GM12872 (cell line): ENCODE data around the gene PYDC1.

Source experiments
- TF ChIP-seq, protein P1 (sequence below): IDR thresholded peaks from 3 replicates; pipeline ENCODE4 v1.5.1; 2011; ENCODE audit warnings: low read depth, mild to moderate bottlenecking, low read length, moderate library complexity; ENCODE audit not compliant: insufficient read depth

Gene PYDC1

GRCh38 chr16:31251435-31251834 lies 34.5 kb upstream of the PYDC1 start:
- TF ChIP-seq, protein P1, sequence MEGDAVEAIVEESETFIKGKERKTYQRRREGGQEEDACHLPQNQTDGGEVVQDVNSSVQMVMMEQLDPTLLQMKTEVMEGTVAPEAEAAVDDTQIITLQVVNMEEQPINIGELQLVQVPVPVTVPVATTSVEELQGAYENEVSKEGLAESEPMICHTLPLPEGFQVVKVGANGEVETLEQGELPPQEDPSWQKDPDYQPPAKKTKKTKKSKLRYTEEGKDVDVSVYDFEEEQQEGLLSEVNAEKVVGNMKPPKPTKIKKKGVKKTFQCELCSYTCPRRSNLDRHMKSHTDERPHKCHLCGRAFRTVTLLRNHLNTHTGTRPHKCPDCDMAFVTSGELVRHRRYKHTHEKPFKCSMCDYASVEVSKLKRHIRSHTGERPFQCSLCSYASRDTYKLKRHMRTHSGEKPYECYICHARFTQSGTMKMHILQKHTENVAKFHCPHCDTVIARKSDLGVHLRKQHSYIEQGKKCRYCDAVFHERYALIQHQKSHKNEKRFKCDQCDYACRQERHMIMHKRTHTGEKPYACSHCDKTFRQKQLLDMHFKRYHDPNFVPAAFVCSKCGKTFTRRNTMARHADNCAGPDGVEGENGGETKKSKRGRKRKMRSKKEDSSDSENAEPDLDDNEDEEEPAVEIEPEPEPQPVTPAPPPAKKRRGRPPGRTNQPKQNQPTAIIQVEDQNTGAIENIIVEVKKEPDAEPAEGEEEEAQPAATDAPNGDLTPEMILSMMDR, result no peak

DNA sequence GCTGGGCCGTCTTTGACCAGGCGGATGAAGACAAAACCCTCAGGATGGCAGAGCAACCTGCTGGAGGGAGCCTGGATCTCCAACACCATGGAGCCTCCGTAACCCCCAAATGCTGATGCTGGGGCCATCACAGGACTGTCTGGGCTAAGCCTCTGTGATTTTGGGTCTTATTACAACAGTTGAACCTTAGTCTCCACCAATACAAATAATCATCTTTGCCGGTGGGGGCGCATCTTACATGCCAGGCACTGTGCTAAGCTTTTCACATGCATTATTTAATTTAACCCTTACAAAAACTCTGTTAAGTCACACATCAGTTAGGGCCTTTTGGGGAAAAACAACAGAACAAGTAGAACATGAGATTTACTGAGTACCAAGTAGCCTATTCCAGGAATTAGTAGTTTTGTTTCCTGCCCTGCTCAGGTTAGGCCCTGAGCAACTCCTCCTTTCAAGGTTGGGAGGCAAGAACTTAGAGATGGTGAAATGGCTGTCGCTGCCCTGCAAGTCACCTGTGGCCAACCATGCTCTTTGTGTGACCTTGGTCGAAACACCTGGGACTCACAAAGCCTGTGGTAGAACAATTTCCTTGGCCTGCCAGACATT lies 33.9 kb upstream of the PYDC1 start:
- TF ChIP-seq, protein P1, result no peak

DNA sequence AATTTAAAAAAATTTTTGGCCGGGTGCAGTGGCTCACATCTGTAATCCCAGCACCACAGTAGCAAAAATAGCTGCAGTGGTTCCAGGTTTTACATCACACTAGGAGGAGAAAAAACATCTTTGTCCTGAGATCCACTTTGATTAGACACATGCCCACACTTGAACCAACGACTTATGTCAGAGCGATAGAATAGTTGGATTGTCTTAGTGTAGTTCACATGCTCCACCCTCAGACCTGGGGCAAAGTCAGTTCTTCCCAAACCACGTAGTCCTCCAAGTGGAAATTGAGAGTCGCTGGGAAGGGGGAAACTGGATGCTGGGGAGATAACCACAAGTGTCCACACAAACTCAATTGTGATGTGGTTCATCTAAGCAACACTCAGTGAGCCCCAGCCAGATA lies 31.4 kb upstream of the PYDC1 start:
- TF ChIP-seq, protein P1, result no peak

DNA sequence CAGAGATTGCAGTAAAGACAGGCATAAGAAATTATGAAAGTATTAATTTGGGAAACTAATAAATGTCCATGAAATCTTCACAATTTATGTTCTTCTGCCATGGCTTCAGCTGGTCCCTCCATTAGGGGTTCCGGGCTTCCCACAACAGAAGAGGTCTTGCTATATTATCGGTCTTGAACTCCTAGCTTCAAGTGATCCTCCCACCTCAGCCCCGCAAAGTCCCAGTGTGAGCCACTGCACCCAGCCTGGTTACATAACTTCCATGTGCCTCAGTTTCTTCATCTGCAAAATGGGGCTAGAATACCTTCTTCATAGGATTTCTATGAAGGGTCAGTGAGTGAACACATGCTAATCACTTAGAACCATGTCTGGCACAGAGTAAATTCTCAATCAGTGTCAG lies 29.4 kb upstream of the PYDC1 start:
- TF ChIP-seq, protein P1, result no peak

- TF ChIP-seq, protein P1, result no peak
Measured at GRCh38 chr16:31243734-31244670, 27.1 kb upstream of the PYDC1 start.

DNA sequence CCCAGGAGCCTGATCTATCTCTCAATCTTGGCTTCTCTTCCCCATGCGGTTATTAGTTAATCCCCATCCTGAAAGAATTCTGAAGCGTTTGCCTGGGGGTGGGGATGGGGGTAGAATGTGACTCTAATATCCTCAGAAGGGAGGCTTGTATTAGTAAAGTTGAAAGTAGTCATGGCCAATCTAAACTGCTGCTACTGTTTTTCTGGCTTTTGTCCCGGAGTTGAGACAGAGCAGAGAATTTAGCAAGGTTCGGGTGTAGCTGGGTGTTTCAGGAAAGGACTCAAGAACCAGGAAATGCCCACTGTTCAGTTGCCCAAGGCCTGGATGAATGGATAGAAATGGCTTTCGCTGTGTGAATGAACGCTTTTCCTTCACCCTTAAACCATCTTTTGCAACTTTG lies 25.3 kb upstream of the PYDC1 start:
- TF ChIP-seq, protein P1, result no peak

- TF ChIP-seq, protein P1, result no peak
Measured at GRCh38 chr16:31238041-31238440, 21.1 kb upstream of the PYDC1 start.
